Fibroblast of skin of left quadriceps (primary cell): Measurements from ENCODE around the gene MLH1.
A peak's percentile ranks its signal among the peaks of the same experiment; 100 is the strongest.

Experiments used
- DNase-seq, 2 experiments: peaks; one replicate each; pipeline ENCODE4 v3.0.0-alpha.2; 2013; ENCODE audit warnings: low read depth in 2 of 2

The MLH1 gene

GRCh38 chr3:36973139-36973538, 20.2 kb upstream of the MLH1 start:
- DNase-seq: no peak

DNA sequence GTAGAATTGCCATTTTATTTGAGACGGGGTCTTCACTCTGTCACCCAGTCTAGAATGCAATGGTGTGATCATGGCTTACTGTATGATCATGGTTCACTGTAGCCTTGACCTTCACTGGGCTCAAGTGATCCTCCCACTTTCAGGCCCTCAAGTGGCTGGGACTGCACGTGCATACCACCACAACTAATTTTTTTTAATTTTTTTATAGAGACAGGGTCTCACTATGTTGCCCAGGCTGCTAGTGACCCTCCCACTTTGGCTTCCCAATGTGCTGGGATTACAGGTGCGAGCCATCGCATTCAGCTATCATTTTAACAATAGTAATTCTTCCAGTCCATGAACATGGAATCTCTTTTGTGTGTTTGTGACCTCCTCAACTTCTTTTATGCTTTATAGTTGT, 12.3 kb upstream of the MLH1 start:
- no peak for DNase-seq

GRCh38 chr3:36988356-36988755, 5.0 kb upstream of the MLH1 start:
- no peak for DNase-seq

- DNase-seq: no peak
Observed at GRCh38 chr3:36989005-36989404, 4.3 kb upstream of the MLH1 start.

- DNase-seq: no peak
Observed at GRCh38 chr3:36989568-36989967, 3.8 kb upstream of the MLH1 start.

- DNase-seq: no peak
Observed at GRCh38 chr3:36991147-36991546, 2.2 kb upstream of the MLH1 start.

DNA sequence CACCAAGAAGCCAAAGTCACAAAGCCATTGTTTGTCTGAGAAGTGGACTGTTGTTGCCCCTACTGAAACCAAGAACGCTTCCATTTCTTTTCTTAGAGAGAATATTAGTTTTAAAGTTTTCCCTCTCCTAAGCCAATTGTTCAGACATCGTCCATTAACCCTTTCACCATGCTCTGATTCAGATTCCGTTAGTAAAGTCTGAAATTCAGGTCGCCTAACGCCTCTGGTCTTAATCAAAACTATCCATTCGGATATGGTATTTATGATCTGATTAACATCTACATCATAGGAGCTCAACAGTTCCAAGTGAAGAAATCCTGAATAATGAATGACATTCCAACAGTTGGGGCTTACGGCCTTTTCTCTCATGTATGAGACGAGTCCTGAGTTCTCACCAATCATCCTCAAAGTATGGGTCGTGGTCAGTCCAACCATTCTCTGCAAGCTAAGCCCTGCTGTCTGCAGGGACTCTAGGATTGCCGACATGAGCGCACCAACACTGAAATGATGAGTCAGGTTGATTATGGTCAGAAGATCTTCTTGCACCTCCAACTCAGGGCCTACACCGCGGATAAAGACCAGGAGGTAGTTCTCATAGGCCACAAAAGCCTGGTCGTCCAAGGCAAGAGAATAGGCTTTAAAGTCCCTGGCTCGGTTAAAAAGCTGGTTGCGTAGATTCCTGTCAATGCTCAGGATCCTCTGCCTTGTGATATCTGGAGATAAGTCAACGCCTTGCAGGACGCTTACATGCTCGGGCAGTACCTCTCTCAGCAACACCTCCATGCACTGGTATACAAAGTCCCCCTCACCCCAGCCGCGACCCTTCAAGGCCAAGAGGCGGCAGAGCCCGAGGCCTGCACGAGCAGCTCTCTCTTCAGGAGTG, 1.2 kb upstream of the MLH1 start:
- DNase-seq: peak; percentile 16 to 21

DNA sequence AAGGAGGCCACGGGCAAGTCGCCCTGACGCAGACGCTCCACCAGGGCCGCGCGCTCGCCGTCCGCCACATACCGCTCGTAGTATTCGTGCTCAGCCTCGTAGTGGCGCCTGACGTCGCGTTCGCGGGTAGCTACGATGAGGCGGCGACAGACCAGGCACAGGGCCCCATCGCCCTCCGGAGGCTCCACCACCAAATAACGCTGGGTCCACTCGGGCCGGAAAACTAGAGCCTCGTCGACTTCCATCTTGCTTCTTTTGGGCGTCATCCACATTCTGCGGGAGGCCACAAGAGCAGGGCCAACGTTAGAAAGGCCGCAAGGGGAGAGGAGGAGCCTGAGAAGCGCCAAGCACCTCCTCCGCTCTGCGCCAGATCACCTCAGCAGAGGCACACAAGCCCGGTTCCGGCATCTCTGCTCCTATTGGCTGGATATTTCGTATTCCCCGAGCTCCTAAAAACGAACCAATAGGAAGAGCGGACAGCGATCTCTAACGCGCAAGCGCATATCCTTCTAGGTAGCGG, 452 bp upstream of the MLH1 start, which contains the start of gene EPM2AIP1:
EPM2AIP1 (minus strand) TSS at position 326 of the 520 bp plus-strand sequence; CDS start at position 272, 54 bp downstream.
- DNase-seq: no peak

GRCh38 chr3:37014620-37015019, 21.3 kb downstream of the MLH1 start:
- no peak for DNase-seq

- DNase-seq: no peak
Observed at GRCh38 chr3:37015642-37016041, 22.3 kb downstream of the MLH1 start.

GRCh38 chr3:37016903-37017302, 23.6 kb downstream of the MLH1 start:
- DNase-seq: no peak

GRCh38 chr3:37017683-37018082, 24.4 kb downstream of the MLH1 start:
- no peak for DNase-seq

- DNase-seq: no peak
Observed at GRCh38 chr3:37024092-37024491, 30.8 kb downstream of the MLH1 start.

GRCh38 chr3:37024820-37025405, 31.6 kb downstream of the MLH1 start:
- DNase-seq: no peak

DNA sequence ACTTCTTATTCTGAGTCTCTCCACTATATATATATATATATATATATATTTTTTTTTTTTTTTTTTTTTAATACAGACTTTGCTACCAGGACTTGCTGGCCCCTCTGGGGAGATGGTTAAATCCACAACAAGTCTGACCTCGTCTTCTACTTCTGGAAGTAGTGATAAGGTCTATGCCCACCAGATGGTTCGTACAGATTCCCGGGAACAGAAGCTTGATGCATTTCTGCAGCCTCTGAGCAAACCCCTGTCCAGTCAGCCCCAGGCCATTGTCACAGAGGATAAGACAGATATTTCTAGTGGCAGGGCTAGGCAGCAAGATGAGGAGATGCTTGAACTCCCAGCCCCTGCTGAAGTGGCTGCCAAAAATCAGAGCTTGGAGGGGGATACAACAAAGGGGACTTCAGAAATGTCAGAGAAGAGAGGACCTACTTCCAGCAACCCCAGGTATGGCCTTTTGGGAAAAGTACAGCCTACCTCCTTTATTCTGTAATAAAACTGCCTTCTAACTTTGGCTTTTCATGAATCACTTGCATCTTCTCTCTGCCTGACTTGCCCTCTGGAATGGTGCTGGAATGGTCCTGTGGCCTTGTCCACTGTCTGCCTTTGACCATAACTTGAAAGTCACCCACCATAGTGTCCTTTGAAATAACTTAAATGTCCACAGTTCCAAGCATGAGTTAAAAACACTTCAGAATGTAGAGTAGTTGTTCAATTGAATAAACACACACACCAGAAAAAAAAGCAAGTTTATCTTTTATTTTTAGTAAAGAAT, 32.4 kb downstream of the MLH1 start:
- DNase-seq: no peak

GRCh38 chr3:37026851-37027250, 33.5 kb downstream of the MLH1 start:
- no peak for DNase-seq

DNA sequence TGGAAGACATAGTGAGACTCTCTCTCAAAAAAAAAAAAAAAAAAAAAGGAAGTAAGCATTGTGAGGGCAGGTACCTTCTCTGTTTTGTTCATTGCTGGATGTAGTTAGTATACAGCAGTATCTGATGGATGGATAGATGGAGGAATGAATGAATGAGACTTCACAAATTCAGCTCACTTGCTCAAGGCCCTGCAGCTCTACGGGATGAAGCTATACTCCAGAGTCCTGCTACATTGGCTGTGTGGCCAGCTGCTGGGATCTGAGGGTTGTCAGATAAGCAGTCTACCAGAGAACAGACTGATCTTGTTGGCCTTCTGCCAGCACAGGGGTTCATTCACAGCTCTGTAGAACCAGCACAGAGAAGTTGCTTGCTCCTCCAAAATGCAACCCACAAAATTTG, 35.0 kb downstream of the MLH1 start:
- no peak for DNase-seq

DNA sequence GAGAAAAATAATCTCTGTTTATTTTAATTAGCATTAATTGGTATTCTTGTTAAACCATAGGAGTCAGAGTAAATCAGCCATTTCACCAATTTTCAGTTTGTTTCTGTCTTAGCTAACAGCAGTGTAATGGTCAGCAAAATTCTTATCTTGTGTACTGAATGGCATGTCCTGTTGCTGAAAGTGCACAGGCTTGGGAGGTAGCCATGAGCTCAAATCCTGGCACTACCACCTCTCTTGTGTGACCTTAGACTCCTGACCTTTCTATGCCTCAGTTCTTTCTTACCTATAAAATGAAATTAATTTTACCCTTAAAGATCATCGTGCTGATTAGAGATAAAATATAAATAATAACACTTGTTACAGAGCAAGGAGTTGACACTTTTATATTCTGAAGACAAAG, 35.8 kb downstream of the MLH1 start:
- DNase-seq: no peak

- no peak for DNase-seq
Observed at GRCh38 chr3:37029516-37030163, 36.3 kb downstream of the MLH1 start.

DNA sequence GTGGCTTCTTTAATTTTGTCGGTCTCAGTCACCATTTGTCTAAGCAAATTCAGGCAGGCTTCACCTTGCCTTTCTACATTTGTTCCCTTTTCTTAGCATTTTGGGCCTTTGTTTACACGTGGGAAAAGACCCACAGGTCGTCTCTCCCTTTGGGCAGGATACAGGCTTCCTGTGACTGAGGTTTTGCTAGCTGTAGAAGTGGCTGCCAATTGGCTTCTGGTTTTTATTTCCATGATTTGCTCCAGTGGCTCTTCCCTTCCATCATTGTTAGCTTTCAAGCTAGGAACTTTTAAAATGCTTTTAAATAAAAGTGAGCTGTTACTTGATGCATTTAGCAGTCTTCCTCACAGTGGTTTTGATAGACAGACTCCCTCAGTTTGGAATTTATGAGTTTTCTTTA, 37.3 kb downstream of the MLH1 start:
- DNase-seq: no peak

- no peak for DNase-seq
Observed at GRCh38 chr3:37031096-37031682, 37.9 kb downstream of the MLH1 start.
